ENCODE results near the gene DAB2IP.

DAB2IP gene

DNA sequence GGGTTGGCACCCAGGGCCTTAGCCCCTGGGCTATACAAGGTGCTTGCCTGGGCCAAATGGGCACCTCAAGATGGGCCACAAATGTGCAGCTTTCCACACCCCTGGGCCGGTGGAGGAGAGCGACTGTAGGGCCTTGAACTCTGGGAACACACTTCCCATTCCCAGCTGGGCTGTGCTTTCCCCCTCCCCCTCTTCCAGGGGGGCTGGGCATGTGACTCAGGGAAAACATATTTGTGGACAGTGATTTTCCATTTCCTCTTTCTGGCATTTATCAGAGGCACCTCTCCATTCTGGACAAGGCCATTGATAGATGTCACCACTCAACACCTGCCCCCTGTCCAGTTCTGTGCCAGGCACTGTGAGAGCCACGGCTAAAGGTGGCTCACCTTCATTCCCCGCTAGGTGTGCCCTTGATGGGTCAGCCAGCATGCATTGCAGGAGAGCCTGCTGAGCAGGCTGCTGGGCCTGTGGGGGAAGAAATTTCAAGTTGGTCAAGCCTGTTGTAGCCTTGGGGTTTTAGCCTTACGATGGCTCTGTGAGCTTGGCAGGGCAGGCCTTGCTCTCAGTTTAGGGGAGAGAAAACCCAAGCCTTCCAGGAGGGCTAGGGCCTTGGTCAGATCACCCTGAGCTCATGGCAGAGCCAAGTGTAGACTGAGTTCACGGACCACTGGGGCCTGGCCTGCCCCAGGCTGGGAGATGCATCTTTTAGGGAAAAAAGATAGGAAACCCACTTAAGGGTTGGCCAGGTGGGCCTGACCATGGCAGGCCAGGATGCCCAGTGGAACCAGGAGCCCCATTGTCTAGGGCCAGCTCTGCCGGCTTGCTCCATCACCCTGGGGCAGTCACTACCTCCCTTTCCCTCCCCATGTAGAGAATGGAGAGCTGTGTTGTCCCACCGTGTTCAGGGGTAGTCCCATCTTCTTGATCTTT is 113.9 kb downstream of the DAB2IP start:
- DNase-seq: no peak
- Histone ChIP-seq H3K4me3 (ENCODE audit: insufficient read depth, low read depth, low read length, poor library complexity, severe bottlenecking) (no peak overlapping the region), H3K9me3 (ENCODE audit: control insufficient read depth, low read length) (no peaks in the 10 kb centered on the region), H3K27ac (ENCODE audit: insufficient read depth, low read length, poor library complexity, severe bottlenecking) (no peak overlapping the region), H3K27me3 (replicated peaks; ENCODE audit: control insufficient read depth, insufficient read depth, low read length, poor library complexity, severe bottlenecking) (no peaks in the 10 kb centered on the region), H3K36me3 (ENCODE audit: control insufficient read depth, insufficient read depth, low read length) (no peaks in the 10 kb centered on the region), H3K4me1 (ENCODE audit: control insufficient read depth, insufficient read depth, low read length, poor library complexity, severe bottlenecking) (no peaks in the 10 kb centered on the region)

DNA sequence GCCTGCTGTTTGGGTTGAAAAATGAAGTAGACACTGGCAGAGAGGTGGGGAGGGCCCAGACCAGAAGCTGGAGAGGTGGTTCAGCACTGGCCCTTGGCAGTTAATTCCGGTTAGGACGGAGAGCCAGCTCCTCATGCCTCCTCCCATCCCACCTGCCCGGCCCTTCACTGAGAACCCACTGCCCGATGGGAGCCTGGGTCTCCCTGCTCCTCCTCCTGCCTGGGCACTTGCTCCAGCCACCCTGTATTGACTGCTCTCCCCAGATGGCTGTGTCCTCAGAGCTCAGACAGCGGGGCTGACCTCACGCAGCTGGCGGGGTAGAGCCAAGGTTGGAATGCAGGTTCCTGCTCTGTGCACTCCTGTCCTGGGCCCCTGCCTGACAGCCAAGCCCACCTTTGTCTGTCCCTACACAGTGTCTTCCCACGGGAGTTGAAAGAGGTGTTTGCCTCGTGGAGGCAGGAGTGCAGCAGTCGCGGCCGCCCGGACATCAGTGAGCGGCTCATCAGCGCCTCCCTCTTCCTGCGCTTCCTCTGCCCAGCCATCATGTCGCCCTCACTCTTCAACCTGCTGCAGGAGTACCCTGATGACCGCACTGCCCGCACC is 114.7 kb downstream of the DAB2IP start:
- no peaks in the 10 kb centered on the region for H3K27me3 ChIP-seq (replicated peaks; ENCODE audit: control insufficient read depth, insufficient read depth, low read length, poor library complexity, severe bottlenecking)
- H3K9me3 ChIP-seq (ENCODE audit: control insufficient read depth, low read length): no peaks in the 10 kb centered on the region
- H3K36me3 ChIP-seq (ENCODE audit: control insufficient read depth, insufficient read depth, low read length): no peaks in the 10 kb centered on the region
- DNase-seq: no peak
- H3K4me1 ChIP-seq (ENCODE audit: control insufficient read depth, insufficient read depth, low read length, poor library complexity, severe bottlenecking): no peaks in the 10 kb centered on the region
- H3K4me3 ChIP-seq (ENCODE audit: insufficient read depth, low read depth, low read length, poor library complexity, severe bottlenecking): no peak overlapping the region
- H3K27ac ChIP-seq (ENCODE audit: insufficient read depth, low read length, poor library complexity, severe bottlenecking): no peak overlapping the region

DNA sequence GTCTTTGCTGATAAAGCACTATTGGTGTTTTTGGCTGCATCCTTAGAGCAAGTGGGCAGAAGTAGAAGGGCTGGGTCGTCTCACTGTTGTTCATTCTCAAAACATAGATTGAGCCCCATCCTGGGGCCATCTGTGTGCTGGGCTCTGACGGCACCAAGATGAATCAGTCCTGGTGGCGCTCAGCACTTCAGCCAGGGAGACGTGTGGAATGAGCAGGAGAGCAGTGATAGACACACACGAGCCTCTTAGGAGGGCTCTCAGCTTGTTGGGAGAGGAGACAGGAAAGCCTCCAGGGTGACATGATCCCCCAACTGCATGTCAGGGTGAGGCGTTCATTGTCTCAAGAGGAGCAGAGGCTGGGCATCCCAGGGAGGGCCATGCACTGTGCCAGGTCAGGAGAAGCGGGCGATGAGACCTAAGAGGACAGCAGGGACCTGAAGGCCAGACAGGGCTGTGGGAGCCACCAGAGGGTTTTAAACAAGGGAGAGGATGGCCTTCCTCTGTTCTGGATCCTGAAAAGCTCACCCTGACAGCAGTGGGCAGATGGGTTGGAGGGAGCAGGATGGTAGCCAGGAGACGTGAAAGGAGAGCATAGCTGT is 115.8 kb downstream of the DAB2IP start:
- DNase-seq: no peak

GRCh38 chr9:121768416-121769015 is 117.1 kb downstream of the DAB2IP start:
- H3K4me3 ChIP-seq (ENCODE audit: insufficient read depth, low read depth, low read length, poor library complexity, severe bottlenecking): no peak overlapping the region
- H3K27ac ChIP-seq (ENCODE audit: insufficient read depth, low read length, poor library complexity, severe bottlenecking): no peak overlapping the region
- no peaks in the 10 kb centered on the region for H3K9me3 ChIP-seq (ENCODE audit: control insufficient read depth, low read length)
- H3K36me3 ChIP-seq (ENCODE audit: control insufficient read depth, insufficient read depth, low read length): no peaks in the 10 kb centered on the region
- no peaks in the 10 kb centered on the region for H3K4me1 ChIP-seq (ENCODE audit: control insufficient read depth, insufficient read depth, low read length, poor library complexity, severe bottlenecking)
- no peaks in the 10 kb centered on the region for H3K27me3 ChIP-seq (replicated peaks; ENCODE audit: control insufficient read depth, insufficient read depth, low read length, poor library complexity, severe bottlenecking)
- no peak for DNase-seq

More for the DNA sequence above, 115.8 kb downstream of the DAB2IP start:
- Histone ChIP-seq H3K4me1 (ENCODE audit: control insufficient read depth, insufficient read depth, low read length, poor library complexity, severe bottlenecking) (no peaks in the 10 kb centered on the region), H3K36me3 (ENCODE audit: control insufficient read depth, insufficient read depth, low read length) (no peaks in the 10 kb centered on the region), H3K27me3 (replicated peaks; ENCODE audit: control insufficient read depth, insufficient read depth, low read length, poor library complexity, severe bottlenecking) (no peaks in the 10 kb centered on the region), H3K4me3 (ENCODE audit: insufficient read depth, low read depth, low read length, poor library complexity, severe bottlenecking) (no peak overlapping the region), H3K9me3 (ENCODE audit: control insufficient read depth, low read length) (no peaks in the 10 kb centered on the region), H3K27ac (ENCODE audit: insufficient read depth, low read length, poor library complexity, severe bottlenecking) (no peak overlapping the region)

GRCh38 chr9:121769939-121770338 is 118.5 kb downstream of the DAB2IP start:
- Histone ChIP-seq H3K36me3 (ENCODE audit: control insufficient read depth, insufficient read depth, low read length) (no peaks in the 10 kb centered on the region), H3K27ac (ENCODE audit: insufficient read depth, low read length, poor library complexity, severe bottlenecking) (no peak overlapping the region), H3K9me3 (ENCODE audit: control insufficient read depth, low read length) (no peaks in the 10 kb centered on the region), H3K4me3 (ENCODE audit: insufficient read depth, low read depth, low read length, poor library complexity, severe bottlenecking) (no peak overlapping the region), H3K27me3 (replicated peaks; ENCODE audit: control insufficient read depth, insufficient read depth, low read length, poor library complexity, severe bottlenecking) (no peaks in the 10 kb centered on the region), H3K4me1 (ENCODE audit: control insufficient read depth, insufficient read depth, low read length, poor library complexity, severe bottlenecking) (no peaks in the 10 kb centered on the region)
- no peak for DNase-seq

- Histone ChIP-seq H3K4me3 (ENCODE audit: insufficient read depth, low read depth, low read length, poor library complexity, severe bottlenecking) (no peak overlapping the region), H3K9me3 (ENCODE audit: control insufficient read depth, low read length) (no peaks in the 10 kb centered on the region), H3K27me3 (replicated peaks; ENCODE audit: control insufficient read depth, insufficient read depth, low read length, poor library complexity, severe bottlenecking) (no peaks in the 10 kb centered on the region), H3K36me3 (ENCODE audit: control insufficient read depth, insufficient read depth, low read length) (no peaks in the 10 kb centered on the region), H3K4me1 (ENCODE audit: control insufficient read depth, insufficient read depth, low read length, poor library complexity, severe bottlenecking) (no peaks in the 10 kb centered on the region), H3K27ac (ENCODE audit: insufficient read depth, low read length, poor library complexity, severe bottlenecking) (no peak overlapping the region)
- DNase-seq: no peak
These were observed 119.2 kb downstream of the DAB2IP start for GRCh38 chr9:121770415-121771273.

DNA sequence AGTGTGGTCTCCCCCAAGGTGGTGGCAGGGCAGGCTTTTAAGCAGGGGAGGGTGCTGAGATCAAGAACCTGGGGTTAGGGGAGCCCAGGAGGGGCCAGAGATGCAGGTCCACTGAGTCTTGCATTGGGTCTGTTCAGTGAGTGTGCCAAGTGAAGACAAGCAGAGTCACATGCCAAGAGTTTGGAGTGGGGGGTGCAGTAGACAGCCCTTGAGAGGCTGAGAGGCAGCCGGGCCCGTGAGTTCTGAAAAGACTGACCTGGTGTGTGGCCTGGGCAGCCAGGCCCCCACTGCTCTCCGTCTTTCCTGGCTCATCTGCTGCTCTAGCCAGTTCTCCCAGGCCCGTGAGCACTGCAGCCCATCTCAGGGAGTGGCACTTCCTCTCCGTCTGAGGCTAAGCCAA is 120.0 kb downstream of the DAB2IP start:
- Histone ChIP-seq H3K27ac (ENCODE audit: insufficient read depth, low read length, poor library complexity, severe bottlenecking) (no peak overlapping the region), H3K9me3 (ENCODE audit: control insufficient read depth, low read length) (no peaks in the 10 kb centered on the region)

GRCh38 chr9:121771851-121772599 is 120.6 kb downstream of the DAB2IP start:
- Histone ChIP-seq H3K4me3 (ENCODE audit: insufficient read depth, low read depth, low read length, poor library complexity, severe bottlenecking) (no peak overlapping the region), H3K27ac (ENCODE audit: insufficient read depth, low read length, poor library complexity, severe bottlenecking) (no peak overlapping the region), H3K9me3 (ENCODE audit: control insufficient read depth, low read length) (no peaks in the 10 kb centered on the region), H3K4me1 (ENCODE audit: control insufficient read depth, insufficient read depth, low read length, poor library complexity, severe bottlenecking) (no peaks in the 10 kb centered on the region), H3K36me3 (ENCODE audit: control insufficient read depth, insufficient read depth, low read length) (no peaks in the 10 kb centered on the region), H3K27me3 (replicated peaks; ENCODE audit: control insufficient read depth, insufficient read depth, low read length, poor library complexity, severe bottlenecking) (no peaks in the 10 kb centered on the region)
- no peak for DNase-seq

More for the DNA sequence above, 120.0 kb downstream of the DAB2IP start:
- Histone ChIP-seq H3K4me1 (ENCODE audit: control insufficient read depth, insufficient read depth, low read length, poor library complexity, severe bottlenecking) (no peaks in the 10 kb centered on the region), H3K36me3 (ENCODE audit: control insufficient read depth, insufficient read depth, low read length) (no peaks in the 10 kb centered on the region), H3K27me3 (replicated peaks; ENCODE audit: control insufficient read depth, insufficient read depth, low read length, poor library complexity, severe bottlenecking) (no peaks in the 10 kb centered on the region), H3K4me3 (ENCODE audit: insufficient read depth, low read depth, low read length, poor library complexity, severe bottlenecking) (no peak overlapping the region)
- DNase-seq: no peak

Measured in effector memory CD4-positive, alpha-beta T cell (primary cell).